ENCODE data around the gene ZBTB46.
A peak's percentile ranks its signal among the peaks of the same experiment; 100 is the strongest.
"Not testable (repeated sequence)": the region's sequence is repeated elsewhere in the genome, so short reads cannot be mapped to it uniquely, and the experiment has no call there.

ZBTB46 gene

GRCh38 chr20:63814891-63815614 is 16.0 kb downstream of the ZBTB46 start:
- no peak for DNase-seq (ENCODE audit: low read depth)

- DNase-seq (ENCODE audit: low read depth), result no peak
These were observed 19.6 kb downstream of the ZBTB46 start for GRCh38 chr20:63811491-63811875.

GRCh38 chr20:63810730-63811490 is 20.2 kb downstream of the ZBTB46 start:
- no peak for DNase-seq (ENCODE audit: low read depth)

GRCh38 chr20:63809856-63810255 is 21.2 kb downstream of the ZBTB46 start:
- DNase-seq (ENCODE audit: low read depth), result no peak

- DNase-seq (ENCODE audit: low read depth), result no peak
These were observed 21.9 kb downstream of the ZBTB46 start for GRCh38 chr20:63808964-63809674.

GRCh38 chr20:63808145-63808724 is 22.8 kb downstream of the ZBTB46 start:
- no peak for DNase-seq (ENCODE audit: low read depth)

GRCh38 chr20:63807654-63808053 is 23.4 kb downstream of the ZBTB46 start:
- no peak for DNase-seq (ENCODE audit: low read depth)

GRCh38 chr20:63804308-63804636 is 26.8 kb downstream of the ZBTB46 start:
- no peak for DNase-seq (ENCODE audit: low read depth)

GRCh38 chr20:63802469-63803240 is 28.4 kb downstream of the ZBTB46 start:
- DNase-seq (ENCODE audit: low read depth), result no peak

- not testable (repeated sequence) for DNase-seq (ENCODE audit: low read depth)
These were observed 29.9 kb downstream of the ZBTB46 start for GRCh38 chr20:63801174-63801573.

GRCh38 chr20:63800411-63800810 is 30.7 kb downstream of the ZBTB46 start:
- DNase-seq (ENCODE audit: low read depth), result not testable (repeated sequence)

- DNase-seq (ENCODE audit: low read depth), result peak; percentile 13
These were observed 31.9 kb downstream of the ZBTB46 start for GRCh38 chr20:63799127-63799526.

- not testable (repeated sequence) for DNase-seq (ENCODE audit: low read depth)
These were observed 33.9 kb downstream of the ZBTB46 start for GRCh38 chr20:63797175-63797574.

- no peak for DNase-seq (ENCODE audit: low read depth)
These were observed 35.8 kb downstream of the ZBTB46 start for GRCh38 chr20:63795178-63795830.

GRCh38 chr20:63794614-63795013 is 36.5 kb downstream of the ZBTB46 start:
- DNase-seq (ENCODE audit: low read depth), result no peak

- DNase-seq (ENCODE audit: low read depth), result no peak
These were observed 38.2 kb downstream of the ZBTB46 start for GRCh38 chr20:63792866-63793265.

GRCh38 chr20:63791497-63792156 is 39.4 kb downstream of the ZBTB46 start:
- DNase-seq (ENCODE audit: low read depth), result no peak

GRCh38 chr20:63790572-63791168 is 40.4 kb downstream of the ZBTB46 start:
- DNase-seq (ENCODE audit: low read depth), result no peak

GRCh38 chr20:63789836-63790571 is 41.1 kb downstream of the ZBTB46 start:
- no peak for DNase-seq (ENCODE audit: low read depth)

- DNase-seq (ENCODE audit: low read depth), result no peak
These were observed 43.3 kb downstream of the ZBTB46 start for GRCh38 chr20:63787749-63788148.
